Thymus (tissue), 11 donors: ENCODE results near the gene TAGLN2. TPM values are rescaled to one million over a fixed set of nuclear protein-coding genes. Genes with fewer than 3 reads are reported as not detected.
A peak's percentile ranks its signal among the peaks of the same experiment; 100 is the strongest.

Experiments
- DNase-seq, 9 donors: peaks; one replicate each; pipeline ENCODE4 v3.0.0-alpha.2; 2013; ENCODE audit warnings: low spot score in 9 of 9, low read depth in 6 of 9, missing footprints in 1 of 9
- H3K27ac ChIP-seq, 2 donors: one replicate each; pipeline ENCODE4 v1.5.1; 2013; ENCODE audit warnings: control low read depth in 1 of 2, low read depth in 1 of 2, low read length in 1 of 2, mild to moderate bottlenecking in 1 of 2, moderate library complexity in 1 of 2
- H3K27me3 ChIP-seq, 2 donors: one replicate each; pipeline ENCODE4 v1.5.1; 2013; ENCODE audit warnings: low read length in 1 of 2; ENCODE audit not compliant: control insufficient read depth in 2 of 2, insufficient read depth in 1 of 2
- H3K36me3 ChIP-seq, 2 donors: one replicate each; pipeline ENCODE4 v1.5.1; 2013; ENCODE audit warnings: low read length in 1 of 2, mild to moderate bottlenecking in 1 of 2, moderate library complexity in 1 of 2; ENCODE audit not compliant: control insufficient read depth in 2 of 2, insufficient read depth in 2 of 2
- H3K4me1 ChIP-seq, 2 donors: one replicate each; pipeline ENCODE4 v1.5.1; 2013; ENCODE audit warnings: low read length in 2 of 2; ENCODE audit not compliant: control insufficient read depth in 2 of 2, insufficient read depth in 2 of 2
- H3K4me3 ChIP-seq, 2 donors: one replicate each; pipeline ENCODE4 v1.5.1; 2013; ENCODE audit warnings: low read length in 2 of 2, control low read depth in 1 of 2, mild to moderate bottlenecking in 1 of 2
- H3K9me3 ChIP-seq, 2 donors: one replicate each; pipeline ENCODE4 v1.5.1; 2013; ENCODE audit warnings: low read length in 1 of 2, mild to moderate bottlenecking in 1 of 2; ENCODE audit not compliant: control insufficient read depth in 2 of 2, insufficient read depth in 1 of 2
- WGBS: extraction: QIAGEN DNeasy Blood & Tissue Kit; methylation state at CpG from one replicate; pipeline ENCODE4 v1.1.7; 2013; 5-methylcytosine and 5-hydroxymethylcytosine counted together
- polyA plus RNA-seq: library from polyadenylated mRNA; stranded (reverse); fragments of 200-250 nt; gene quantifications from one replicate; pipeline ENCODE4 v1.2.3, GENCODE V29; 2013
- total RNA-seq: library from RNA; stranded (reverse); fragments of 120-200 nt; gene quantifications from one replicate; pipeline ENCODE4 v1.2.4, GENCODE V29; 2013
- donor health status: healthy.

Gene TAGLN2
- total and polyA plus RNA-seq, 2 donors: 172 to 429 TPM

GRCh38 chr1:159916242-159917051, 8.9 kb downstream of the TAGLN2 start:
- H3K4me3 ChIP-seq: no peak overlapping the region
- H3K9me3 ChIP-seq: no peaks in the 10 kb centered on the region
- H3K27me3 ChIP-seq: no peaks in the 10 kb centered on the region
- no peak overlapping the region for H3K27ac ChIP-seq
- peaks cover 42 to 53% of the 10 kb centered on the region in 2 donors for H3K36me3 ChIP-seq
- H3K4me1 ChIP-seq: peaks cover 34 to 71% of the 10 kb centered on the region in 2 donors
- WGBS: 95% methylated on average over 9 of the region's 9 CpGs
- no peak for DNase-seq

- Histone ChIP-seq H3K9me3 (no peaks in the 10 kb centered on the region), H3K4me3 (no peak overlapping the region), H3K36me3 (peaks cover 42 to 51% of the 10 kb centered on the region in 2 donors), H3K4me1 (peaks cover 34 to 71% of the 10 kb centered on the region in 2 donors), H3K27me3 (no peaks in the 10 kb centered on the region), H3K27ac (no peak overlapping the region)
- no peak for DNase-seq
- WGBS: 96% methylated on average over 5 of the region's 5 CpGs
Observed at GRCh38 chr1:159915571-159916241, 9.6 kb downstream of the TAGLN2 start.

- H3K27me3 ChIP-seq: no peaks in the 10 kb centered on the region
- peaks cover 31 to 38% of the 10 kb centered on the region in 2 donors for H3K36me3 ChIP-seq
- 80% methylated on average over 10 of the region's 10 CpGs for WGBS
- H3K4me3 ChIP-seq: no peak overlapping the region
- no peak overlapping the region for H3K27ac ChIP-seq
- H3K9me3 ChIP-seq: no peaks in the 10 kb centered on the region
- H3K4me1 ChIP-seq: peaks cover 34 to 68% of the 10 kb centered on the region in 2 donors
- DNase-seq: no peak
Observed at GRCh38 chr1:159914252-159915018, 10.9 kb downstream of the TAGLN2 start.

GRCh38 chr1:159913451-159914192, 11.7 kb downstream of the TAGLN2 start:
- WGBS: 92% methylated on average over 5 of the region's 5 CpGs
- H3K4me1 ChIP-seq: peaks cover 29 to 64% of the 10 kb centered on the region in 2 donors
- H3K27ac ChIP-seq: no peak overlapping the region
- H3K9me3 ChIP-seq: no peaks in the 10 kb centered on the region
- H3K4me3 ChIP-seq: no peak overlapping the region
- peaks cover 23 to 30% of the 10 kb centered on the region in 2 donors for H3K36me3 ChIP-seq
- no peaks in the 10 kb centered on the region for H3K27me3 ChIP-seq
- no peak for DNase-seq

GRCh38 chr1:159911326-159912070, 13.8 kb downstream of the TAGLN2 start:
- no peak for DNase-seq
- Histone ChIP-seq H3K36me3 (peaks cover 9 to 12% of the 10 kb centered on the region in 2 donors), H3K27me3 (no peaks in the 10 kb centered on the region), H3K27ac (peak overlapping the region in 1 of 2 donors; percentile 61), H3K4me3 (no peak overlapping the region), H3K4me1 (peaks cover 22 to 48% of the 10 kb centered on the region in 2 donors), H3K9me3 (no peaks in the 10 kb centered on the region)
- 59% methylated on average over 6 of the region's 6 CpGs for WGBS

GRCh38 chr1:159908031-159908940, 17.0 kb downstream of the TAGLN2 start:
- no peaks in the 10 kb centered on the region for H3K9me3 ChIP-seq
- H3K4me1 ChIP-seq: peaks cover 20 to 32% of the 10 kb centered on the region in 2 donors
- H3K27me3 ChIP-seq: no peaks in the 10 kb centered on the region
- DNase-seq: no peak
- no peaks in the 10 kb centered on the region for H3K36me3 ChIP-seq
- H3K27ac ChIP-seq: no peak overlapping the region
- no peak overlapping the region for H3K4me3 ChIP-seq
- 94% methylated on average over 9 of the region's 9 CpGs for WGBS

GRCh38 chr1:159906960-159907359, 18.3 kb downstream of the TAGLN2 start:
- Histone ChIP-seq H3K4me1 (peaks cover 20 to 27% of the 10 kb centered on the region in 2 donors), H3K9me3 (no peaks in the 10 kb centered on the region), H3K4me3 (no peak overlapping the region), H3K27ac (no peak overlapping the region), H3K36me3 (no peaks in the 10 kb centered on the region), H3K27me3 (no peaks in the 10 kb centered on the region)
- DNase-seq: no peak
- WGBS: 92% methylated on average over 1 of the region's 1 CpG
